ENCODE results near the gene KCTD21.

The KCTD21 gene

GRCh38 chr11:78194490-78194889 is 6.1 kb upstream of the KCTD21 start:
- H3K79me2 ChIP-seq (ENCODE audit: insufficient read depth, low read length): no peaks in the 10 kb centered on the region
- no peaks in the 10 kb centered on the region for H3K9me3 ChIP-seq (ENCODE audit: low read length)
- no peak overlapping the region for H3K4me2 ChIP-seq (ENCODE audit: low read length)
- H4K20me1 ChIP-seq (ENCODE audit: insufficient read depth, low read length): no peaks in the 10 kb centered on the region
- peaks cover 3% of the 10 kb centered on the region for H3K4me1 ChIP-seq (ENCODE audit: insufficient read depth, low read length, severe bottlenecking)
- no peaks in the 10 kb centered on the region for H3K36me3 ChIP-seq (ENCODE audit: insufficient read depth, low read length)
- no peak overlapping the region for H2AFZ ChIP-seq (ENCODE audit: low read length)
- H3K27me3 ChIP-seq (ENCODE audit: insufficient read depth, low read length): no peaks in the 10 kb centered on the region; the same call in 1 of the 2 replicates
- H3K27ac ChIP-seq (ENCODE audit: low read depth, low read length, poor library complexity, severe bottlenecking): no peak overlapping the region
- no peak overlapping the region for H3K9ac ChIP-seq (ENCODE audit: low read length)
- no peaks in the 10 kb centered on the region for H3K9me2 ChIP-seq (ENCODE audit: low read depth, low read length)
- no peak overlapping the region for H3K4me3 ChIP-seq (ENCODE audit: low read depth, low read length, poor library complexity, severe bottlenecking)
- H3F3A ChIP-seq (ENCODE audit: insufficient read depth, low read length): no peaks in the 10 kb centered on the region
- no peak for TF ChIP-seq EZH2 (IDR thresholded peaks at IDR 0.05; ENCODE audit: borderline replicate concordance, low read length)
- no peak for TF ChIP-seq CTCF (IDR thresholded peaks at IDR 0.05; ENCODE audit: low read length)

GRCh38 chr11:78193806-78194205 is 5.4 kb upstream of the KCTD21 start:
- Histone ChIP-seq H3K79me2 (ENCODE audit: insufficient read depth, low read length) (no peaks in the 10 kb centered on the region), H3K4me3 (ENCODE audit: low read depth, low read length, poor library complexity, severe bottlenecking) (no peak overlapping the region), H3K27me3 (ENCODE audit: insufficient read depth, low read length) (no peaks in the 10 kb centered on the region; the same call in 1 of the 2 replicates), H3K4me1 (ENCODE audit: insufficient read depth, low read length, severe bottlenecking) (peaks cover 10% of the 10 kb centered on the region), H3K36me3 (ENCODE audit: insufficient read depth, low read length) (no peaks in the 10 kb centered on the region), H2AFZ (ENCODE audit: low read length) (no peak overlapping the region), H3K9ac (ENCODE audit: low read length) (no peak overlapping the region), H4K20me1 (ENCODE audit: insufficient read depth, low read length) (no peaks in the 10 kb centered on the region), H3K4me2 (ENCODE audit: low read length) (no peak overlapping the region), H3K27ac (ENCODE audit: low read depth, low read length, poor library complexity, severe bottlenecking) (no peak overlapping the region), H3F3A (ENCODE audit: insufficient read depth, low read length) (no peaks in the 10 kb centered on the region), H3K9me3 (ENCODE audit: low read length) (no peaks in the 10 kb centered on the region), H3K9me2 (ENCODE audit: low read depth, low read length) (no peaks in the 10 kb centered on the region)
- no peak for TF ChIP-seq CTCF (IDR thresholded peaks at IDR 0.05; ENCODE audit: low read length)
- no peak for TF ChIP-seq EZH2 (IDR thresholded peaks at IDR 0.05; ENCODE audit: borderline replicate concordance, low read length)

GRCh38 chr11:78192911-78193351 is 4.5 kb upstream of the KCTD21 start:
- H3K27ac ChIP-seq (ENCODE audit: low read depth, low read length, poor library complexity, severe bottlenecking): no peak overlapping the region
- H3K9ac ChIP-seq (ENCODE audit: low read length): no peak overlapping the region
- H3K27me3 ChIP-seq (ENCODE audit: insufficient read depth, low read length): no peaks in the 10 kb centered on the region; the same call in 1 of the 2 replicates
- H3K4me1 ChIP-seq (ENCODE audit: insufficient read depth, low read length, severe bottlenecking): peaks cover 11% of the 10 kb centered on the region
- H3K79me2 ChIP-seq (ENCODE audit: insufficient read depth, low read length): no peaks in the 10 kb centered on the region
- no peak overlapping the region for H2AFZ ChIP-seq (ENCODE audit: low read length)
- TF ChIP-seq CTCF (IDR thresholded peaks at IDR 0.05; ENCODE audit: low read length) (no peak), EZH2 (IDR thresholded peaks at IDR 0.05; ENCODE audit: borderline replicate concordance, low read length) (no peak)
- H3K36me3 ChIP-seq (ENCODE audit: insufficient read depth, low read length): no peaks in the 10 kb centered on the region
- H3K4me3 ChIP-seq (ENCODE audit: low read depth, low read length, poor library complexity, severe bottlenecking): no peak overlapping the region
- H3K4me2 ChIP-seq (ENCODE audit: low read length): no peak overlapping the region
- no peaks in the 10 kb centered on the region for H4K20me1 ChIP-seq (ENCODE audit: insufficient read depth, low read length)
- H3K9me3 ChIP-seq (ENCODE audit: low read length): no peaks in the 10 kb centered on the region
- no peaks in the 10 kb centered on the region for H3F3A ChIP-seq (ENCODE audit: insufficient read depth, low read length)
- H3K9me2 ChIP-seq (ENCODE audit: low read depth, low read length): no peaks in the 10 kb centered on the region

Data from OCI-LY1 (cell line).